ENCODE data around the gene FNDC7.
"Not testable (repeated sequence)": the region's sequence is repeated elsewhere in the genome, so short reads cannot be mapped to it uniquely, and the experiment has no call there.

The FNDC7 gene

GRCh38 chr1:108712606-108713150 is at the start of gene FNDC7:
Gene FNDC7 (plus strand): TSS chr1:108712908. CDS start chr1:108712934, 26 bp downstream.
- DNase-seq, result no peak

GRCh38 chr1:108663074-108663473 is 49.6 kb upstream of the FNDC7 start:
- DNase-seq, result no peak

- no peak for DNase-seq
These were observed 48.2 kb upstream of the FNDC7 start for GRCh38 chr1:108664481-108664880.

GRCh38 chr1:108665067-108665466 is 47.6 kb upstream of the FNDC7 start:
- DNase-seq, result no peak

- DNase-seq, result no peak
These were observed 46.9 kb upstream of the FNDC7 start for GRCh38 chr1:108665771-108666170.

GRCh38 chr1:108667422-108667821 is 45.3 kb upstream of the FNDC7 start:
- DNase-seq, result not testable (repeated sequence)

GRCh38 chr1:108668777-108669176 is 43.9 kb upstream of the FNDC7 start:
- no peak for DNase-seq

GRCh38 chr1:108669679-108670078 is 43.0 kb upstream of the FNDC7 start:
- no peak for DNase-seq

GRCh38 chr1:108670131-108670773 is 42.5 kb upstream of the FNDC7 start:
- DNase-seq, result no peak

GRCh38 chr1:108671143-108671542 is 41.6 kb upstream of the FNDC7 start:
- DNase-seq, result no peak

- DNase-seq, result no peak
These were observed 34.0 kb upstream of the FNDC7 start for GRCh38 chr1:108678706-108679105.

GRCh38 chr1:108679586-108680213 is 33.0 kb upstream of the FNDC7 start:
- DNase-seq, result no peak

- DNase-seq, result not testable (repeated sequence)
These were observed 31.0 kb upstream of the FNDC7 start for GRCh38 chr1:108681701-108682100.

GRCh38 chr1:108685529-108685928 is 27.2 kb upstream of the FNDC7 start:
- DNase-seq, result no peak

GRCh38 chr1:108686614-108687313 is 25.9 kb upstream of the FNDC7 start:
- DNase-seq, result no peak

- no peak for DNase-seq
These were observed 21.4 kb upstream of the FNDC7 start for GRCh38 chr1:108691128-108691941.

GRCh38 chr1:108691942-108692723 is 20.6 kb upstream of the FNDC7 start, which contains the start of gene PRPF38B:
Gene PRPF38B (plus strand): TSS chr1:108692310. CDS start chr1:108692592, 282 bp downstream.
- peak; percentile 98 for DNase-seq

GRCh38 chr1:108692724-108693655 is 19.7 kb upstream of the FNDC7 start:
- no peak for DNase-seq

- DNase-seq, result no peak
These were observed 17.2 kb upstream of the FNDC7 start for GRCh38 chr1:108695535-108695934.
